SK-N-MC (cell line): ENCODE results near the gene MEIOB.

Source experiments
- EZH2 ChIP-seq: fragments of 200-600 bp; sonication (generic); IDR thresholded peaks from one replicate; pipeline ENCODE4 v1.6.1; 2017; ENCODE audit warnings: antibody characterized with exemption
- FOXP2 ChIP-seq: optimal IDR thresholded peaks from 2 replicates; pipeline ENCODE3; 2011; ENCODE audit warnings: mild to moderate bottlenecking, moderate library complexity; ENCODE audit not compliant: insufficient read depth; ENCODE audit errors: extremely low read length, control extremely low read depth
- POLR2AphosphoS5 ChIP-seq: IDR thresholded peaks from 2 replicates; pipeline ENCODE4 v1.6.1; 2012; ENCODE audit warnings: mild to moderate bottlenecking, low read depth, low read length, borderline replicate concordance

DNA sequence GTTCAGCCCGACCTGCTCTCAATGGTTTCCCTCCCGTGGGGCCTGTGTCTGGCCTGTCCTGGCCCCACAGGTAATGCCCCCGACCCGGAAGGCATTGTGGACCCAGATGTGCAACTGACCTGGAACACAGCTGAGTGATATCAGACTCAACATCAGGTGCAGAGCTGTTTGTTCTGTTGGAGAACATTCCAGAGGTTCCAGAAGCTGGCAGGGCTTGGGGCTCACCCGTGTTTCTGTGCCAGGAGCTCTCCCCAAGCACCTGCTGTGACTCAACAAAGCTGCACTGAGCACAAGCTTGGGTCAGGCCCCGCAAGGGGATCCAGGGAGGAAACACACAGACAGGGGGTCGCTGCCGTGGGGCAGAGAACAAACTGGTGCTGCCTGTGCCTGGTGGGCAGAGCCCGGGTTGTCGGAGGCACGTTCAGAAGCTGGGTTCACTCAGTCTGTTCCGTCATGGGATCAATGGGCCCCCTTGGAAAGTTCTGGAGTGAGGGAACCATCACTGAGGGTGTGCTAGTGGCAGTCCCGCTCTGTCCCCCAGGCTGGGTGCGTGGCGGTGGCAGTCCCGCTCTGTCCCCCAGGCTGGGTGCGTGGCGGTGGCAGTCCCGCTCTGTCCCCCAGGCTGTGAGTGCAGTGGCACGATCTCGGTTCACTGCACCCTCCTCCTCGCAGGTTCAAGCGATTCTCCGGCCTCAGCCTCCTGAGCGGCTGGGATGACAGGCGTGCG, 24.1 kb upstream of the MEIOB start:
- no peak for TF ChIP-seq EZH2
- no peak for TF ChIP-seq POLR2AphosphoS5
- no peak for TF ChIP-seq FOXP2
